Measurements from ENCODE around the gene SAFB2.

Gene SAFB2

DNA sequence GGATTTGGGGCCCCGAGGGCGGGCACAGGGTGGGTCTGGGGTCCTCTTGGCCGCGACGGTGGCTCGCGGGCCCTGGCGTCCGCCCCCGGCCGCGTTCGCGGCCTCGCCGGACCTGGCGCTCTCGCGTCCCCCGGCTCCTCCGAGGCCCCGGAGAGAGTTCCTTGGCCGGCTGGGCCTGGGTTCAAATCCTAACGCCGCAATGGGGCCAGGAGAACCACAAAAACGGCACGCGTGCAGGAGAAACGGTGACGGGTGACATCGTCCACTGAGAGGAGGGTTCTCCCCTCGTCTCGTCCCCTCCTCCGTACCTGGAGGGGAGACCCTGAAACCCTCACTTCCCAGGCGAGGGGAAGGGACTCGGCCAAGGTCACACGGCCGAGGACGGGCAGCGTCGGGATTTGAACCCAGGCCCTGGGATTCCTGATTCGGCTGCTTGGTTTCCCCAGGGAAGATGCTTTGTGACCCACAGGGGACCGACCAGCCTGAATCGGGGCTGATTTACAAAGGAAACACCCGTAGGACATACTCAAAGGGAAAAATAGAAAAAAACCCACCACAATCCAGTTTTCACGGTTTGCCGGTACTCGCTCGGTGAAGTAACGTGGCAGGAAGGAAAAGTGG lies 931 bp upstream of the SAFB2 start:
- Histone ChIP-seq H3K27me3 (ENCODE audit: control insufficient read depth, insufficient read depth, low read length) (no peaks in the 10 kb centered on the region), H3K9ac (peak overlapping the region; percentile 85), H3K9me3 (ENCODE audit: control insufficient read depth, low read length) (no peaks in the 10 kb centered on the region), H3K4me3 (ENCODE audit: low read depth, low read length) (peak overlapping the region; percentile 95), H3K79me2 (peaks cover 73% of the 10 kb centered on the region), H2AFZ (peak overlapping the region; percentile 92), H3K4me2 (ENCODE audit: low read length) (peak overlapping the region; percentile 77), H3K36me3 (ENCODE audit: control insufficient read depth, insufficient read depth, low read length) (no peaks in the 10 kb centered on the region), H3K27ac (peak overlapping the region; percentile 94), H3K4me1 (peaks cover 11% of the 10 kb centered on the region)
- TF ChIP-seq, protein P1, sequence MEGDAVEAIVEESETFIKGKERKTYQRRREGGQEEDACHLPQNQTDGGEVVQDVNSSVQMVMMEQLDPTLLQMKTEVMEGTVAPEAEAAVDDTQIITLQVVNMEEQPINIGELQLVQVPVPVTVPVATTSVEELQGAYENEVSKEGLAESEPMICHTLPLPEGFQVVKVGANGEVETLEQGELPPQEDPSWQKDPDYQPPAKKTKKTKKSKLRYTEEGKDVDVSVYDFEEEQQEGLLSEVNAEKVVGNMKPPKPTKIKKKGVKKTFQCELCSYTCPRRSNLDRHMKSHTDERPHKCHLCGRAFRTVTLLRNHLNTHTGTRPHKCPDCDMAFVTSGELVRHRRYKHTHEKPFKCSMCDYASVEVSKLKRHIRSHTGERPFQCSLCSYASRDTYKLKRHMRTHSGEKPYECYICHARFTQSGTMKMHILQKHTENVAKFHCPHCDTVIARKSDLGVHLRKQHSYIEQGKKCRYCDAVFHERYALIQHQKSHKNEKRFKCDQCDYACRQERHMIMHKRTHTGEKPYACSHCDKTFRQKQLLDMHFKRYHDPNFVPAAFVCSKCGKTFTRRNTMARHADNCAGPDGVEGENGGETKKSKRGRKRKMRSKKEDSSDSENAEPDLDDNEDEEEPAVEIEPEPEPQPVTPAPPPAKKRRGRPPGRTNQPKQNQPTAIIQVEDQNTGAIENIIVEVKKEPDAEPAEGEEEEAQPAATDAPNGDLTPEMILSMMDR (IDR thresholded peaks at IDR 0.05) = no peak

DNA sequence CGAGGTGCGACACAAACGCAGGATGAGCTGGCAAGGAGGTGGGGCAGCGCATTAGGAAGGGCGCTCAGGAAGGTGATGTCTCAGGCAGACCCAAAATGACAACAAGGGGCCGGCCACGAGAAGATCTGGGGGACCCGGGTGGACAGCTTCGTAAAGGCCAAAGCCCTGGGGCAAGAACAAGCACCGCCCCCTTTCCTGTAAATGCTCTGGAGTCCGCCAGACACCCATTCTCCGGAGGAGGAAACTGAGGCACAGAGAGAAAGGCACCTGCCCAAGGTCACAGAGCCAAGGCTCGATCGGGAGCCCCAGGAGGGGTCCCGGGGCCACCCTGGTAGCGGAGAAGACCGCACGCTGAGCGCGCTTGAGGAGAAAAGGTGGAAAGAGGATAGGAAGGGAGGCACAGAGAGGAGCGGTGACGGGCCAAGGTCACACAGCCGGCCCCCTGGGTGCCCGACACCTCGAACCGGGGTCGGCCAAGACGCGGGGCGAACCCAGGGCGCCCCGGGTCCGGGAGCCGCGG lies 571 bp downstream of the SAFB2 start:
- TF ChIP-seq, protein P1 (IDR thresholded peaks at IDR 0.05) = no peak
- peak overlapping the region; percentile 84 for H3K4me2 ChIP-seq (ENCODE audit: low read length)
- peaks cover 11% of the 10 kb centered on the region for H3K4me1 ChIP-seq
- peak overlapping the region; percentile 95 for H3K4me3 ChIP-seq (ENCODE audit: low read depth, low read length)
- no peaks in the 10 kb centered on the region for H3K9me3 ChIP-seq (ENCODE audit: control insufficient read depth, low read length)
- peak overlapping the region; percentile 95 for H2AFZ ChIP-seq
- H3K36me3 ChIP-seq (ENCODE audit: control insufficient read depth, insufficient read depth, low read length) = no peaks in the 10 kb centered on the region
- peak overlapping the region; percentile 94 for H3K27ac ChIP-seq
- H3K9ac ChIP-seq = peak overlapping the region; percentile 96
- H3K79me2 ChIP-seq = peaks cover 70% of the 10 kb centered on the region
- no peaks in the 10 kb centered on the region for H3K27me3 ChIP-seq (ENCODE audit: control insufficient read depth, insufficient read depth, low read length)

DNA sequence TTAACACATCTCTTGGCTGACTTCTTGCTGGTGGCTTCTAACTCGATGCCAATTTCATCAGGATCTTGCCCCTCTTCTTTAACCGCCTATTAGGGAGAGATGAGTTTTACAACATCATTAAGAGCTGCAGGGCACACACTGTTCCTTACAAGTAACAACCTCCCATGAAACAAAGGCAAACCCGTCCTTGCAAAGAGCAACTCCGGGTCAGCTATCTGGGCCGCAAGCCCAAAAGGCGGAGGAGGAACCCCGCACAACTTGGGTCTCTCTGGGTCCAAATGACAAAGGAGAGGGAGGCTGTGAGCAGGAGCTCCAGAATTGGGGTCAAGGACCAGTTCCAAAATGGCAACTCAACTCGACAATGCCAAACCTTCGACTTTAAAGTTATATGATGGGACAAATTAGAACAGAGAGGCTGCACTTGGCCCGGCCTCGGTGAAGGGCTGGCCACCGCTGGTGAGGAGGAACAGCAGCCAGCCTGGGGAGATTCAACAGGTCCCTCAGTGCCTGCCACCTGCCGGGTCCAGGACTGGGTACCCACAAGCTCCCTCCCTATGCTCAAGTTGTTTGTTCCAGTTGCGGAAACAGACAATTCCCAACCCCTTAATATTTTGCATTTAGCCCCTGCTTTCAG lies 1.1 kb downstream of the SAFB2 start:
- Histone ChIP-seq H3K79me2 (peaks cover 64% of the 10 kb centered on the region), H3K27me3 (ENCODE audit: control insufficient read depth, insufficient read depth, low read length) (no peaks in the 10 kb centered on the region), H3K9me3 (ENCODE audit: control insufficient read depth, low read length) (no peaks in the 10 kb centered on the region), H3K4me3 (ENCODE audit: low read depth, low read length) (peak overlapping the region; percentile 95), H3K9ac (no peak overlapping the region), H3K27ac (peak overlapping the region; percentile 94), H2AFZ (peak overlapping the region; percentile 95), H3K36me3 (ENCODE audit: control insufficient read depth, insufficient read depth, low read length) (no peaks in the 10 kb centered on the region), H3K4me1 (peaks cover 8% of the 10 kb centered on the region), H3K4me2 (ENCODE audit: low read length) (peak overlapping the region; percentile 84)
- TF ChIP-seq, protein P1 (IDR thresholded peaks at IDR 0.05) = no peak

DNA sequence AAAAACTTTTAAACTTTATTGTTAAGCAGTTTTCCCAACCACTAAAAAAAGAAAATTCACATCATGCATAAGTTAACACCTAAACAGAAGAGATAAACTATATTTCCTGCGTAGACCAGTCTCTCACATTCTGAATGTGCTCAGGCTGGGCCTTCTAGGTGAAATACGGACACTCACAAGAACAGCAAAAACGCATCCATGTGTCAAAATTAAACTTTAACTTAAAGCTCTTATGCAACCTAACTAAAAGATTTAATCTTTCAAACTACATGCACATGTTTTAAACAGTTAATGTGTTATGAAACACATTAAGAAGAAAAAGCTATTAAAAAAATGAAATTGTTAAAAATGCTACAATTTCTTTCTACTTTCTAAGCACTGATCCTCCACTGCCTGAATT lies 2.6 kb downstream of the SAFB2 start:
- no peak overlapping the region for H3K27ac ChIP-seq
- H3K36me3 ChIP-seq (ENCODE audit: control insufficient read depth, insufficient read depth, low read length) = no peaks in the 10 kb centered on the region
- H3K4me3 ChIP-seq (ENCODE audit: low read depth, low read length) = no peak overlapping the region

More for the DNA sequence above, 2.6 kb downstream of the SAFB2 start:
- no peak overlapping the region for H2AFZ ChIP-seq
- TF ChIP-seq, protein P1 (IDR thresholded peaks at IDR 0.05) = no peak
- peaks cover 4% of the 10 kb centered on the region for H3K4me1 ChIP-seq
- H3K79me2 ChIP-seq = peaks cover 54% of the 10 kb centered on the region
- no peak overlapping the region for H3K4me2 ChIP-seq (ENCODE audit: low read length)
- H3K9me3 ChIP-seq (ENCODE audit: control insufficient read depth, low read length) = no peaks in the 10 kb centered on the region
- H3K27me3 ChIP-seq (ENCODE audit: control insufficient read depth, insufficient read depth, low read length) = no peaks in the 10 kb centered on the region
- H3K9ac ChIP-seq = no peak overlapping the region
